IPS-18c (cell line): ENCODE data around the gene SULT2B1.

Experiments used
- H3K4me3 ChIP-seq: 2 replicates; pipeline ENCODE4 v1.7.0; 2013; ENCODE audit warnings: low read depth, mild to moderate bottlenecking, low read length, moderate library complexity; ENCODE audit not compliant: insufficient read depth
- H3K9me3 ChIP-seq: one replicate; pipeline ENCODE4 v1.6.1; 2013; ENCODE audit warnings: mild to moderate bottlenecking, low read length, moderate library complexity; ENCODE audit not compliant: control insufficient read depth, insufficient read depth

The SULT2B1 gene

GRCh38 chr19:48551437-48552302, at the start of gene SULT2B1:
Gene SULT2B1, plus strand, starts transcription at chr19:48552172. Its CDS starts 81 bp downstream, at chr19:48552253.
- Histone ChIP-seq H3K4me3 (no peak within 1 kb of the TSS), H3K9me3 (no peaks in the 10 kb centered on the region)

DNA sequence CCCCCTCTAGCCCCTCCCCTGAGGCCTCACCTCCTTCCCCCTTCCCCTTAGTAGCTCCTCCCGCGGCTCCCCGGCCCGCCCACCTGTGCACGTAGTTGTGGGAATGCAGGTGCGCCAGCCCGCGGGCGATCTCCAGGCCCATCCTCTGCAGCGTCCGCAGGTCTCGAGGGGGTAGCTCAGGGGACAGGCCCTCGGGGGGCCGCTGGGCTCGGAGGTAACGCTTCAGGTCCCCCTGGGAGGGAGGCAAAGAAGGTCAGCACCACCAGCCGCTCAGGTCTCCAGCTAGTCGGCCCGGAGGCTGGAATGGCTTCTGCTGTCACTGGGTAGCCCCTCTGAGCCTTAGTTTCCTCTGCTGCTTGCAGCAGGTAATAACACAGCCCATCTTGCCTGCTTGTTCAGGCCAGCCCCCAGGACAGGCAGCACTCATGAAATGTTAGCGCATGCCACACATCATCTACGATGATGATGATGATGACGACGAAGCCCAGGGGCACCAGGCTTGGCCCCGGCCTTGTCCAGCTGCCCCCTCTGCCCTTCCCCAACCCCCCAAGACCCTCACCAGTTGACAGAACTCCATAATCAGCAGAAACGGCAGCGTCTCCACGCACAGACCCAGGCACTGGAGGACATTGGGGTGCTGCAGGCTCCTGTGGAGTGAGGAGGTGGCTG, 49.5 kb upstream of the SULT2B1 start:
- no peaks in the 10 kb centered on the region for H3K9me3 ChIP-seq
- peak overlapping the region; percentile 55 for H3K4me3 ChIP-seq

GRCh38 chr19:48506138-48506733, 45.7 kb upstream of the SULT2B1 start:
- Histone ChIP-seq H3K4me3 (no peak overlapping the region), H3K9me3 (no peaks in the 10 kb centered on the region)

GRCh38 chr19:48507911-48508439, 44.0 kb upstream of the SULT2B1 start:
- Histone ChIP-seq H3K4me3 (no peak overlapping the region), H3K9me3 (no peaks in the 10 kb centered on the region)

DNA sequence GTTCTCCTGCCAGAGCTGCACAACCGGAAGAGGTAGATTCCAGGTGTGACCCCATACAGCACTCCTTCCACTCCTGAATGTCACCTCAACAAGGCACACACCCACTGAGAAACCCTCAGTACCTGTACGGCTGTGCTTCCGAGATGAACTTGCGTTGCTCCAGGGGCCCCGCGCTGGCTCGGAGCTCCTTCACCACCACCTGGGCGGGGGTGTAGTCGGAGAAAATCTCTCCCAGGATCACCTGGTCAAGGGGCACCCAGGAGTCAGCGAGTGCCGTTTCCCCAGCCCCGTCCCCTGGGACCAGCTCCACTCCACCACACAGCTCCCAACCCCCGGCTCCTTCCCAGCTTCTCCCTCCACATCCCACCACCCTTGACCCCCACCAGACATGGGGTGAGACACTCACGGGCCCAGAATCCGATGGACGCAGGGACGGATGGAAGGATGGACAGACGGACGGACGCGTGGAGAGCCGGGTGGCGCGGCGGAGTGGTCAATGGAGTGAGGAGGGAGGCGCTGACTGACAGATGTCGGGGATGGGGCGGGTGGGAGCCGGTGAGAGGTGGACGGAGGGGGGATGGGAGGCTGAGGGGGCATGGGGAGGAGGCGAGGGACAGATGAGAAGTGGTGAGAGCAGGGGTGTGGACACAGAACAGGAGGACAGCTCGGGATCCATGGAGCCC, 43.1 kb upstream of the SULT2B1 start:
- Histone ChIP-seq H3K4me3 (no peak overlapping the region), H3K9me3 (no peaks in the 10 kb centered on the region)

GRCh38 chr19:48509467-48510194, 42.3 kb upstream of the SULT2B1 start:
- Histone ChIP-seq H3K9me3 (no peaks in the 10 kb centered on the region), H3K4me3 (peak overlapping the region; percentile 51; the same call in 1 of the 2 replicates)

- peak overlapping the region; percentile 51 for H3K4me3 ChIP-seq
- H3K9me3 ChIP-seq, result no peaks in the 10 kb centered on the region
Measured at GRCh38 chr19:48510421-48511268, 41.3 kb upstream of the SULT2B1 start.

DNA sequence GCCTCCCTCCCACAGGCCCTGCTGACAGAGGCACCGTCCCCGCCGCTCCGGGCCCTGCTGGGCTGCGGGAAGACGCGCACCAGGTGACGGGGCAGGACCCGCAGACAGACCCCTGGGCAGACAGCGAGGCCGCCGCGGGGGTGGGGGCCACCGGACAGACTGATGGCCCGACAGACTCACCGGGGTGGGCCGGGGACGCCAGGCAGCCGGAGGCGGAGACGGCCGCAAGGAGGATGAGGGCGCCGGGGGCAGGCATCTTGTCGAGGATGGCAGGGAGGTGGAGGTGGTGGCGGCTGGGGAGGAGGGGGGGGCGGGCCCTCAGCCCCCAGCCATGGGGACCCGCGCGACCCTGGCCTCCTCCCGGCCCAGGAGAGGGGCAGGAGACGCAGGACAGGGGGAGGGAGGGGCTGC, 40.6 kb upstream of the SULT2B1 start:
- H3K9me3 ChIP-seq, result no peaks in the 10 kb centered on the region
- peak overlapping the region; percentile 51; the same call in 1 of the 2 replicates for H3K4me3 ChIP-seq

- H3K4me3 ChIP-seq, result peak within 1 kb of the TSS; percentile 51
- H3K9me3 ChIP-seq, result no peaks in the 10 kb centered on the region
Measured at GRCh38 chr19:48511800-48512503, 40.0 kb upstream of the SULT2B1 start, which contains the start of gene LMTK3. Gene LMTK3, minus strand, starts transcription at chr19:48511835. Its CDS starts 259 bp downstream, at chr19:48511576.

DNA sequence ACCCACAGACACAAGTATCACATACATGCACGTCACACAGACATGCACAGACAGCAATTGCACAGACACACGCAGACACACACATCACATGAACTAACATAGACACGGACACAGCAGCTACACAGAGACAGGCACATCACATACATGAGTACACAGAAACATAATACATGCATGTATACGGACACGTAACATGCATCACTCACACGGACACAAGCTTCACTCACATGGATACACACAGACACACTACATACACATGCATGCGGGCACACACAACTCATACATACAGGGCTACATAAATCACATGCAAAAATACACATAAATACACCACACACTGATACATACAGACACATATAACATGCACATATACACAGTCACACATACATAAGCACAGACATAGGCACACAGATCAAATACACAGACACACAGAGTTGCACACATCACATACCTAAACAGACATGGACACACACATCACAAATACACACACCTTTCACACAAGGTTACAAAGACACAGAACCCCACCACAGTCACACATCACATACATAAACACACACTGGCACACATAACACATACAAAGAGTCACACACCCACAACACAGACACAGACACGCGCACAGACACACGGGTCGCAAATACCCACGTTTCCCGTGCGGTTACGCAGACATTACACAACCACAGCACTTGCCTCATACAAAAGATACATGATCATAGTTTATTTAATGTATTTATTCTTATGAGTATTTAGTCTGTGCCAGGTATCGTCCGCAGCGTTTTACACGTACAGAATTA, 39.3 kb upstream of the SULT2B1 start:
- peak overlapping the region; percentile 81; the same call in 1 of the 2 replicates for H3K4me3 ChIP-seq
- no peaks in the 10 kb centered on the region for H3K9me3 ChIP-seq

DNA sequence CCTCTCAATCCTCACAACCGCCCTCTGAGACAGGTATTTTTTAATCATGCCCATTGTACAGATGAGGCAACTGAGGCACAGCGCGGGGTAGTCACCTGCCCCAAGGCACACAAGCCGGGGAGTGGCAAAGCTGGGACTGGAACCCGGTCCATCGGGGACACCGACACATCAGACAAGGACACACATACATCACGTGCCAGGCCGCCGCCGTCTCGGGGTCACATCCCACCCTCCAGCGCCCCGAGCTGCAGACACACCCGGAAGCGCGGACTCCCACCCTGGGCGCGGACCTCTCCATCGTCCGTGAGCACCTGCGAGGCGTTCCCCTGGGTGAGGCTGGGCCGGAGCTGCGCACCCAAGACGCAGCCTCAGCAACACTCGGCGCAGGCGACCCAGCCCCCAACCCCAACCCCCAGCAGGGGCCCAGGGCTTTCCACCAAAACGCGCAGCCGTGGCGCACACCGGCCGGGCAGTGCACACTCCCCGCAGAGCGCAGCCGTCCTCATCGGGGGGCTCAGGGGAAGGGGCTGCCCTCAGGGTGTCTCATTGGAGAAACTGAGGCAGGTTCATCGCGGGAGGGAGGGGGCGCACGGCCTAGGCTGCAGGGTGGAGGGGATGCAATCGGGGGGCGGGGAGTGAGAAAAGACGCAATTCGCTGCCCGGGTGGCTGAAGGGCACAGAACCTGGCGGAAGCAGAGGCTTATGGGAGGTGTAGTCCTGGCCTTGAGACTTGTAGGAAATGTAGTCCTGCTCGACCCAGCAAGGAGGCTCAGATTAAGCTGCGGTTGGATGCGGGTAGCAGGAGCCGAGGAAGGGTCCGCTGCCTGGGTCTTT, 38.5 kb upstream of the SULT2B1 start:
- H3K9me3 ChIP-seq, result no peaks in the 10 kb centered on the region
- peak overlapping the region; percentile 81 for H3K4me3 ChIP-seq

- H3K4me3 ChIP-seq, result peak overlapping the region; percentile 2; the same call in 1 of the 2 replicates
- no peaks in the 10 kb centered on the region for H3K9me3 ChIP-seq
Measured at GRCh38 chr19:48514123-48514458, 37.9 kb upstream of the SULT2B1 start.

GRCh38 chr19:48516536-48516935, 35.4 kb upstream of the SULT2B1 start:
- no peak overlapping the region for H3K4me3 ChIP-seq
- no peaks in the 10 kb centered on the region for H3K9me3 ChIP-seq

- H3K4me3 ChIP-seq, result no peak overlapping the region
- peaks cover 2% of the 10 kb centered on the region for H3K9me3 ChIP-seq
Measured at GRCh38 chr19:48518207-48518606, 33.8 kb upstream of the SULT2B1 start.
